ENCODE measurements around the gene C1QTNF2. TPM values are rescaled to one million over a fixed set of nuclear protein-coding genes. Genes with fewer than 3 reads are reported as not detected.

Gene C1QTNF2
- total and polyA plus RNA-seq, 2 of the 8 experiments (the other 6 are each of a cell fraction or from before 2014, with no cell fraction given): 1.0 to 2.0 TPM

DNA sequence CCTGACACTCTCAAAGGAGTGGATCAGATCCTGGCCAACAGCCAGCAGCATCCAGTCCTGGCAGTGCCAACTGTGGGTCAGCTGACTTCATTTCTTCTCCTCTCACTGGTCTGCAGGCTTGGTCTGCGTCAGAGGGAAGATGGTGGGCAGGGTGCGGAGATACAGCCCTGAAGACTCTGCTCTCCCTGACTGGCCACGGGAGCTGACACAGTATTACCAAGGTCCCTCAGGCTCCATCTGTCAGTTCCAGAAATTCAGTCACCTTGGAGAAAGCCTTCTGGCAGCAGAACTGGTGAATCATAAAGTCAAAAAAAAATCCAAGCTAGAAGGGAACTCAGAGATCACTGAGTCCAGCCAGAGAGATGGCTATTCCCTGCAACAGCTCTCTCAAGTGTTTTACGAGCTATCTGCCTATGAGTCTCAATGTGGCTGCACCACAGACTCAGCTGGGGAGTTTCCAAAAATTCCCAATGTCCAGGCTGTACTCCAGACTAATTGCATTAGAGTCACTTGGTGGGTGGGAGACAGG is 27.9 kb downstream of the C1QTNF2 start:
- Histone ChIP-seq H3K4me3 (ENCODE audit: extremely low read depth in 1 of 4, insufficient read depth in 2 of 4, low read depth in 3 of 4, low read length in 4 of 4) (no peak overlapping the region), H3K23me2 (ENCODE audit: low read depth, low read length) (no peaks in the 10 kb centered on the region), H3K9me3 (ENCODE audit: insufficient read depth in 2 of 2, low read depth in 1 of 2, low read length in 1 of 2) (no peaks in the 10 kb centered on the region), H3K79me2 (ENCODE audit: control insufficient read depth in 1 of 2, insufficient read depth in 2 of 2, low read length in 2 of 2) (no peaks in the 10 kb centered on the region), H2AK5ac (ENCODE audit: low read depth, low read length) (no peak overlapping the region), H3K27me3 (replicated peaks in 1 of 4; ENCODE audit: control insufficient read depth in 3 of 4, extremely low read depth in 1 of 4, insufficient read depth in 3 of 4, low read length in 3 of 4) (no peaks in the 10 kb centered on the region; a peak in 1 of 7 replicates), H3K4me1 (replicated peaks in 1 of 4; ENCODE audit: control insufficient read depth in 3 of 4, insufficient read depth in 4 of 4, low read length in 3 of 4) (peaks cover 0 to 5% (median 4%) of the 10 kb centered on the region in 4 experiments; a peak in 5 of 7 replicates), H2BK120ac (replicated peaks; ENCODE audit: low read depth, low read length) (no peak overlapping the region), H4K91ac (replicated peaks; ENCODE audit: insufficient read length, low read length) (no peak overlapping the region), H3K23ac (ENCODE audit: insufficient read length) (no peak overlapping the region), H3K36me3 (ENCODE audit: control insufficient read depth in 2 of 4, insufficient read depth in 4 of 4, low read length in 3 of 4) (no peaks in the 10 kb centered on the region), H3K56ac (replicated peaks; ENCODE audit: insufficient read length, low read depth, low read length) (no peak overlapping the region), H2BK12ac (ENCODE audit: low read depth, low read length) (no peak overlapping the region), H3K79me1 (ENCODE audit: low read depth, low read length) (no peaks in the 10 kb centered on the region), H2BK20ac (ENCODE audit: low read length) (no peak overlapping the region), H2BK5ac (ENCODE audit: low read depth, low read length) (no peak overlapping the region), H4K20me1 (replicated peaks in 1 of 2; ENCODE audit: control insufficient read depth in 1 of 2, insufficient read depth in 2 of 2, low read length in 2 of 2) (no peaks in the 10 kb centered on the region), H2BK15ac (ENCODE audit: low read length) (no peak overlapping the region), H2AFZ (ENCODE audit: low read length) (no peak overlapping the region), H3K18ac (ENCODE audit: extremely low read depth, low read length) (no peak overlapping the region), H3K27ac (ENCODE audit: low read depth, low read length) (no peak overlapping the region), H3K14ac (ENCODE audit: insufficient read length) (no peak overlapping the region), H4K5ac (ENCODE audit: insufficient read length, low read depth, low read length) (no peak overlapping the region), H4K8ac (ENCODE audit: extremely low read depth, insufficient read depth, low read length) (no peak overlapping the region), H3K9ac (replicated peaks in 1 of 4; ENCODE audit: extremely low read depth in 1 of 4, low read depth in 3 of 4, low read length in 3 of 4) (no peak overlapping the region), H3K4me2 (ENCODE audit: insufficient read depth in 1 of 2, low read depth in 2 of 2, low read length in 2 of 2) (no peak overlapping the region), H3K4ac (replicated peaks; ENCODE audit: insufficient read length, low read depth, low read length) (no peak overlapping the region)
- WGBS, 2 experiments (ENCODE audit: extremely low coverage in 1 of 2, insufficient coverage in 1 of 2, insufficient read length in 1 of 2, insufficient replicate concordance in 2 of 2, low coverage in 1 of 2, low lambda C conversion rate in 2 of 2, missing lambda C conversion rate in 1 of 2): 86% methylated on average over 4 of the region's 4 CpGs; no CpG with 5 or more reads in 1 of the 2 experiments
- ChIA-PET CTCF (ENCODE audit: partially characterized antibody) (interaction anchor here (0.5 to 12.9 kb wide), 14 partner anchors 8 to 320 kb away, joined by 3 to 231 read pairs (median 12); partner anchors contain the start of gene CCNJL), POLR2A (ENCODE audit: partially characterized antibody) (interaction anchor here (0.9 to 1.4 kb wide), 3 partner anchors 35 to 150 kb away, joined by 3 to 5 read pairs (median 4); no protein-coding TSS in a partner anchor)
- DNase-seq (ENCODE audit: low read depth in 1 of 2, low spot score in 2 of 2) (no peak), FAIRE-seq (no peak)
- TF ChIP-seq, protein P1, sequence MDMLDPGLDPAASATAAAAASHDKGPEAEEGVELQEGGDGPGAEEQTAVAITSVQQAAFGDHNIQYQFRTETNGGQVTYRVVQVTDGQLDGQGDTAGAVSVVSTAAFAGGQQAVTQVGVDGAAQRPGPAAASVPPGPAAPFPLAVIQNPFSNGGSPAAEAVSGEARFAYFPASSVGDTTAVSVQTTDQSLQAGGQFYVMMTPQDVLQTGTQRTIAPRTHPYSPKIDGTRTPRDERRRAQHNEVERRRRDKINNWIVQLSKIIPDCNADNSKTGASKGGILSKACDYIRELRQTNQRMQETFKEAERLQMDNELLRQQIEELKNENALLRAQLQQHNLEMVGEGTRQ (IDR thresholded peaks at IDR 0.05; ENCODE audit: low read length): no peak
- TF ChIP-seq TEAD4 (IDR thresholded peaks at IDR 0.05; ENCODE audit: low read depth, low read length): no peak
- TF ChIP-seq RFX5 (IDR thresholded peaks at IDR 0.05; ENCODE audit: borderline replicate concordance, low read depth, low read length): no peak
- no peak for TF ChIP-seq GTF2F1 (IDR thresholded peaks at IDR 0.05; ENCODE audit: borderline replicate concordance, low read depth, low read length)
- TF ChIP-seq TAF7 (optimal IDR thresholded peaks at IDR 0.05; ENCODE audit: borderline replicate concordance, low read depth, low read length): no peak
- TF ChIP-seq EP300 (IDR thresholded peaks at IDR 0.05; ENCODE audit: borderline replicate concordance in 1 of 2, low read depth in 2 of 2, low read length in 2 of 2): no peak
- no peak for TF ChIP-seq KDM5A (IDR thresholded peaks at IDR 0.05; ENCODE audit: low read length)
- no peak for TF ChIP-seq JUN (IDR thresholded peaks at IDR 0.05; ENCODE audit: low read depth, low read length)
- no peak for TF ChIP-seq CHD1 (IDR thresholded peaks at IDR 0.05; ENCODE audit: low read depth, low read length)
- no peak for TF ChIP-seq TBP (IDR thresholded peaks at IDR 0.05; ENCODE audit: low read depth, low read length)
- TF ChIP-seq FOSL1 (IDR thresholded peaks at IDR 0.05; ENCODE audit: insufficient read depth, low read depth, low read length): no peak
- TF ChIP-seq SIRT6 (IDR thresholded peaks at IDR 0.05; ENCODE audit: low read length): no peak
